Adrenal gland (tissue), 12 donors: Measurements from ENCODE around the gene DENND5A. TPM values are rescaled to one million over a fixed set of nuclear protein-coding genes. Genes with fewer than 3 reads are reported as not detected.

Experiments
- DNase-seq, 7 donors: peaks; one replicate each; pipeline ENCODE4 v3.0.0-alpha.2; 2019 to 2020
- H3K27ac ChIP-seq, 5 donors: fragments of 200-600 bp; sonication (generic) in 4 of 5; 1 replicate in 3 of 5; 2 replicates in 2 of 5; pipeline versions ENCODE4 v1.5.1 to v1.8.0; 2016 to 2020; ENCODE audit warnings: mild to moderate bottlenecking in 1 of 5
- H3K27me3 ChIP-seq: fragments of 200-600 bp; 2 replicates; pipeline ENCODE4 v1.8.0; 2021
- H3K36me3 ChIP-seq, 2 donors: fragments of 200-600 bp; replicated peaks in 1 of 2; 1 replicate in 1 of 2; 2 replicates in 1 of 2; pipeline versions ENCODE4 v1.5.1 to v1.8.0; 2018 to 2022
- H3K4me1 ChIP-seq, 2 donors: fragments of 200-600 bp; replicated peaks in 1 of 2; 1 replicate in 1 of 2; 2 replicates in 1 of 2; pipeline versions ENCODE4 v1.5.1 to v1.8.0; 2018 to 2021
- H3K4me3 ChIP-seq, 4 donors: fragments of 200-600 bp; sonication (generic) in 3 of 4; one replicate each; pipeline ENCODE4 v1.5.1; 2016 to 2018
- H3K9me3 ChIP-seq, 3 donors: fragments of 200-600 bp; sonication (generic) in 1 of 3; replicated peaks in 1 of 3; 1 replicate in 2 of 3; 2 replicates in 1 of 3; pipeline versions ENCODE4 v1.5.1 to v1.8.0; 2016 to 2021
- CTCF ChIP-seq, 6 experiments: fragments of 450-650 bp in 4 of 6; fragments of 200-600 bp in 2 of 6; sonication (generic) in 1 of 6; IDR thresholded peaks; 1 replicate in 5 of 6; 2 replicates in 1 of 6; pipeline versions ENCODE4 v1.5.1 to v1.8.0; 2016 to 2021; ENCODE audit warnings: antibody characterized with exemption in 6 of 6, mild to moderate bottlenecking in 2 of 6, moderate library complexity in 1 of 6
- POLR2A ChIP-seq, 2 donors: fragments of 450-650 bp; IDR thresholded peaks; one replicate each; pipeline ENCODE4 v1.6.1; 2017; ENCODE audit warnings: antibody characterized with exemption in 2 of 2, mild to moderate bottlenecking in 2 of 2, moderate library complexity in 1 of 2
- WGBS, 4 donors: extraction: QIAGEN DNeasy Blood & Tissue Kit in 2 of 4; methylation state at CpG; one replicate each; pipeline versions ENCODE4 v1.1.5 to v1.1.7; 2013 to 2017; 5-methylcytosine and 5-hydroxymethylcytosine counted together
- intact Hi-C, 2 donors: fragments of 100-400 bp; cut with DNase I; formaldehyde crosslinking; loops; one replicate each; pipeline versions ENCODE4 v1.14.1 to v1.15.0; 2022 to 2023
- polyA plus RNA-seq, 3 donors: library from polyadenylated mRNA; stranded (reverse); fragments of 200-250 nt in 2 of 3; fragments of 350-450 nt in 1 of 3; fragmentation: Illumina TruSeq in 1 of 3; extraction: RNeasy Lipid Tissue Mini Kit (QIAGEN cat#74804) in 1 of 3; gene quantifications; one replicate each; pipeline ENCODE4 v1.2.3, GENCODE V29; 2013 to 2014
- total RNA-seq, 9 donors: library from RNA; depleted of rRNA in 4 of 9; stranded (reverse); fragments of >200 nt in 4 of 9; fragments of 120-200 nt in 1 of 9; fragmentation: NEBNext Ultra II Directional in 1 of 9; extraction: Animal tissue kit (Norgen Biotek cat#: 25700) in 1 of 9; gene quantifications; one replicate each; pipeline versions ENCODE4 v1.1.0 to v1.2.4, GENCODE V29; 2013 to 2023
- donor health status: healthy with polysubstance abuse.
- donor health status: Bipolar disorder and iron deficiency.
- donor health status: DM: yes; HTN: yes; CAD: no.
- donor health status: DM: no; HTN: no; CAD: no.
- donor health status: DM: no; HTN: no; CAD: no.
- donor health status: DM: yes; HTN: yes; CAD: no.

The DENND5A gene
- total and polyA plus RNA-seq, 12 donors = 26.8 to 75.4 (median 62.8) TPM

GRCh38 chr11:9276571-9276970 lies 11.4 kb upstream of the DENND5A start:
- no peaks in the 10 kb centered on the region for H3K9me3 ChIP-seq
- intact Hi-C loops = no loop called here
- DNase-seq = peak in 2 of 7 donors; percentile 15 to 39
- peaks cover 0 to 6% of the 10 kb centered on the region in 2 donors for H3K4me1 ChIP-seq
- no peaks in the 10 kb centered on the region for H3K27me3 ChIP-seq
- TF ChIP-seq CTCF (IDR thresholded peaks at IDR 0.05) (no peak), POLR2A (IDR thresholded peaks at IDR 0.05) (no peak)
- H3K27ac ChIP-seq = no peak overlapping the region
- H3K4me3 ChIP-seq = no peak overlapping the region
- H3K36me3 ChIP-seq = peaks cover 0 to 4% of the 10 kb centered on the region in 2 donors
- 88 to 95% (median 93%) methylated on average over 3 of the region's 3 CpGs for WGBS, 4 donors

GRCh38 chr11:9274499-9275258 lies 9.5 kb upstream of the DENND5A start:
- Histone ChIP-seq H3K9me3 (no peaks in the 10 kb centered on the region), H3K4me1 (peaks cover 0 to 6% of the 10 kb centered on the region in 2 donors), H3K4me3 (no peak overlapping the region), H3K27ac (no peak overlapping the region), H3K36me3 (no peaks in the 10 kb centered on the region), H3K27me3 (no peaks in the 10 kb centered on the region)
- no peak for TF ChIP-seq POLR2A (IDR thresholded peaks at IDR 0.05)
- no peak for TF ChIP-seq CTCF (IDR thresholded peaks at IDR 0.05)
- intact Hi-C loops = no loop called here
- WGBS, 4 donors = 73 to 79% (median 75%) methylated on average over 8 of the region's 8 CpGs
- DNase-seq = peak in 2 of 7 donors; percentile 12 to 18

GRCh38 chr11:9273376-9274336 lies 8.5 kb upstream of the DENND5A start:
- TF ChIP-seq POLR2A (IDR thresholded peaks at IDR 0.05) (no peak), CTCF (IDR thresholded peaks at IDR 0.05) (no peak)
- 82 to 90% (median 87%) methylated on average over 15 of the region's 15 CpGs for WGBS, 4 donors
- peak in 2 of 7 donors; percentile 17 to 49 for DNase-seq
- Histone ChIP-seq H3K4me3 (no peak overlapping the region), H3K36me3 (no peaks in the 10 kb centered on the region), H3K27ac (no peak overlapping the region), H3K27me3 (no peaks in the 10 kb centered on the region), H3K9me3 (no peaks in the 10 kb centered on the region), H3K4me1 (peaks cover 0 to 6% of the 10 kb centered on the region in 2 donors)
- intact Hi-C loops = no loop called here

GRCh38 chr11:9269492-9270013 lies 4.4 kb upstream of the DENND5A start:
- no peak overlapping the region for H3K4me3 ChIP-seq
- intact Hi-C loops = no loop called here

More at GRCh38 chr11:9269492-9270013, 4.4 kb upstream of the DENND5A start:
- no peaks in the 10 kb centered on the region for H3K9me3 ChIP-seq
- no peak overlapping the region for H3K27ac ChIP-seq
- DNase-seq = peak in 1 of 7 donors; percentile 34
- H3K36me3 ChIP-seq = no peaks in the 10 kb centered on the region
- TF ChIP-seq CTCF (IDR thresholded peaks at IDR 0.05) = no peak
- TF ChIP-seq POLR2A (IDR thresholded peaks at IDR 0.05) = no peak
- 84 to 100% (median 93%) methylated on average over 2 of the region's 2 CpGs for WGBS, 4 donors
- H3K4me1 ChIP-seq = peaks cover 0 to 6% of the 10 kb centered on the region in 2 donors
- H3K27me3 ChIP-seq = no peaks in the 10 kb centered on the region
